HepG2 (cell line): Measurements from ENCODE around the gene HRC. TPM values are rescaled to one million over a fixed set of nuclear protein-coding genes. Genes with fewer than 3 reads are reported as not detected.

Source experiments
- ATAC-seq: fragments of 200-7000 bp; cut with Tn5 transposase; 3 replicates; pipeline ENCODE4 v1.9.1; 2020; ENCODE audit warnings: mild to moderate bottlenecking, moderate library complexity
- BruUV-seq: library from RNA; stranded (reverse); fragments of 400-500 nt; replicated peaks from 2 replicates; lab custom pipeline; 2021; lab: Mats Ljungman, UMichigan
- CTCF ChIA-PET: fragments of 300-600 bp; formaldehyde crosslinking; extraction: SDS; loops from one replicate; lab custom pipeline; 2021; ENCODE audit warnings: low total read pairs, inconsistent platforms, low intra/inter-chr PET ratio; lab: Yijun Ruan, JAX
- POLR2A ChIA-PET: fragments of 350-600 bp; sonication (Branson Sonifier 250); formaldehyde crosslinking; loops from one replicate; lab custom pipeline; 2020; ENCODE audit warnings: antibody characterized with exemption, inconsistent platforms; lab: Yijun Ruan, JAX
- DNase-seq: peaks from one replicate; pipeline ENCODE4 v3.0.0-alpha.2; 2015; ENCODE audit warnings: low spot score
- FAIRE-seq: peaks from 3 replicates; lab custom pipeline; 2011; peaks lifted over from hg19 to GRCh38; lab: Jason Lieb, UNC
- H2AFZ ChIP-seq: one replicate; pipeline ENCODE4 v1.6.1; 2011; ENCODE audit warnings: low read length, inconsistent platforms
- H3K27ac ChIP-seq: fragments of 300-600 bp; 3 replicates; pipeline ENCODE4 v1.8.0; 2011; ENCODE audit warnings: mixed run types, mild to moderate bottlenecking, mixed read lengths, low read length, inconsistent platforms; ENCODE audit not compliant: insufficient read depth; ENCODE audit errors: extremely low read length
- H3K27me3 ChIP-seq, 2 experiments: fragments of 200-600 bp in 1 of 2; 2 replicates in 1 of 2; 3 replicates in 1 of 2; pipeline versions ENCODE4 v1.6.0 to v1.8.0; 2011; ENCODE audit warnings: low read length in 2 of 2, mild to moderate bottlenecking in 2 of 2, moderate library complexity in 2 of 2, inconsistent platforms in 1 of 2; ENCODE audit not compliant: insufficient read depth in 2 of 2, control insufficient read depth in 1 of 2
- H3K36me3 ChIP-seq, 2 experiments: fragments of 200-600 bp in 1 of 2; replicated peaks in 1 of 2; 2 replicates in 1 of 2; 3 replicates in 1 of 2; pipeline versions ENCODE4 v1.5.1 to v1.8.0; 2011; ENCODE audit warnings: low read length in 2 of 2, inconsistent platforms in 1 of 2; ENCODE audit not compliant: insufficient read depth in 2 of 2, control insufficient read depth in 1 of 2
- H3K4me1 ChIP-seq: 2 replicates; pipeline ENCODE4 v1.5.1; 2012; ENCODE audit warnings: low read length, inconsistent platforms; ENCODE audit not compliant: insufficient read depth
- H3K4me2 ChIP-seq: 2 replicates; pipeline ENCODE4 v1.6.0; 2011; ENCODE audit warnings: low read depth, low read length, inconsistent platforms
- H3K4me3 ChIP-seq, 3 experiments: fragments of 200-600 bp in 1 of 3; sonication (generic), shearing (Covaris generic) in 1 of 3; replicated peaks in 1 of 3; 2 replicates each; pipeline ENCODE4 v1.5.1; 2011 to 2016; ENCODE audit warnings: low read length in 3 of 3, inconsistent platforms in 2 of 3, low read depth in 2 of 3, mild to moderate bottlenecking in 2 of 3, control low read depth in 1 of 3, mixed read lengths in 1 of 3; ENCODE audit not compliant: insufficient read depth in 1 of 3
- H3K79me2 ChIP-seq: one replicate; pipeline ENCODE4 v1.6.1; 2011; ENCODE audit warnings: low read length, inconsistent platforms; ENCODE audit not compliant: insufficient read depth
- H3K9ac ChIP-seq: 2 replicates; pipeline ENCODE4 v1.6.0; 2011; ENCODE audit warnings: mild to moderate bottlenecking, low read depth, low read length, inconsistent platforms; ENCODE audit not compliant: insufficient read depth
- H3K9me3 ChIP-seq: 2 replicates; pipeline ENCODE4 v1.5.1; 2012; ENCODE audit warnings: mild to moderate bottlenecking, low read length
- H4K20me1 ChIP-seq: 2 replicates; pipeline ENCODE4 v1.6.0; 2011; ENCODE audit warnings: inconsistent platforms, mild to moderate bottlenecking, low read length, moderate library complexity; ENCODE audit not compliant: insufficient read depth
- AKNA ChIP-seq: sonication (generic); formaldehyde crosslinking; IDR thresholded peaks from 2 replicates; pipeline ENCODE4 v1.4.0; 2020; ENCODE audit warnings: missing genetic modification reagents, borderline replicate concordance
- ATF7-NPFF ChIP-seq: sonication (generic); formaldehyde crosslinking; IDR thresholded peaks from 2 replicates; pipeline ENCODE4 v1.8.1; 2023; ENCODE audit warnings: mild to moderate bottlenecking, low read depth, missing genetic modification reagents, moderate library complexity
- BATF2 ChIP-seq: sonication (generic); formaldehyde crosslinking; IDR thresholded peaks from 2 replicates; pipeline ENCODE4 v1.8.0; 2022; ENCODE audit warnings: mild to moderate bottlenecking, missing genetic modification reagents, moderate library complexity
- HBP1 ChIP-seq: IDR thresholded peaks from 2 replicates; pipeline ENCODE4 v1.6.1; 2016; ENCODE audit warnings: low read depth, control low read depth
- JUNB ChIP-seq: sonication (generic); formaldehyde crosslinking; IDR thresholded peaks from 2 replicates; pipeline ENCODE4 v1.8.0; 2022; ENCODE audit warnings: missing genetic modification reagents, mild to moderate bottlenecking, borderline replicate concordance
- KDM3A ChIP-seq: IDR thresholded peaks from 2 replicates; pipeline ENCODE4 v1.6.1; 2018; ENCODE audit warnings: low read depth, missing compliant biosample characterization
- KLF16 ChIP-seq, 2 experiments: sonication (generic) in 1 of 2; formaldehyde crosslinking in 1 of 2; IDR thresholded peaks; 2 replicates each; pipeline versions ENCODE4 v1.6.1 to v1.8.0; 2016 to 2023; ENCODE audit warnings: missing genetic modification reagents in 2 of 2, missing compliant biosample characterization in 1 of 2
- MEF2D ChIP-seq: sonication (generic); formaldehyde crosslinking; IDR thresholded peaks from 2 replicates; pipeline ENCODE4 v1.5.1; 2020; ENCODE audit warnings: mild to moderate bottlenecking, missing genetic modification reagents
- REST ChIP-seq, 2 experiments: IDR thresholded peaks; 2 replicates each; pipeline ENCODE4 v1.6.1; 2011 to 2012; ENCODE audit warnings: low read length in 2 of 2, borderline replicate concordance in 1 of 2, low read depth in 1 of 2, mild to moderate bottlenecking in 1 of 2, moderate library complexity in 1 of 2
- RXRA ChIP-seq: sonication (generic); formaldehyde crosslinking; IDR thresholded peaks from 2 replicates; pipeline ENCODE4 v1.5.1; 2020; ENCODE audit warnings: missing genetic modification reagents
- ZNF616 ChIP-seq: sonication (generic); formaldehyde crosslinking; IDR thresholded peaks from 2 replicates; pipeline ENCODE4 v1.5.0; 2020; ENCODE audit warnings: low read depth, mild to moderate bottlenecking, missing genetic modification reagents
- WGBS: methylation state at CpG from one replicate; pipeline ENCODE4 v1.1.6; 2017; ENCODE audit warnings: low lambda C conversion rate; 5-methylcytosine and 5-hydroxymethylcytosine counted together
- in situ Hi-C: cut with HindIII; loops from 2 replicates; pipeline ENCODE4 v1.10.0; 2017; ENCODE audit warnings: low pct_unique_long_range_greater_than_20kb; ENCODE audit not compliant: extremely low pct_ligation_motif_present
- intact Hi-C: fragments of 100-400 bp; cut with micrococcal nuclease; formaldehyde crosslinking; loops from one replicate; pipeline ENCODE4 v1.10.0; 2022; ENCODE audit not compliant: unreplicated experiment
- polyA plus RNA-seq, 8 experiments: library from polyadenylated mRNA; depleted of rRNA in 3 of 8; stranded (reverse) in 7 of 8; unstranded in 1 of 8; fragments of >200 nt; fragmentation: Illumina TruSeq in 4 of 8; extraction: Trizol in 4 of 8; gene quantifications; 2 replicates each; pipeline versions ENCODE4 v1.2.1 to v1.2.3, GENCODE V29; 2011 to 2016; ENCODE audit warnings: low read depth in 4 of 8, missing spikeins in 1 of 8, mixed read lengths in 1 of 8; ENCODE audit not compliant: insufficient read depth in 1 of 8
- total RNA-seq, 5 experiments: library from RNA; depleted of rRNA; stranded (reverse); fragments of >200 nt; fragmentation: Illumina TruSeq; extraction: Trizol; gene quantifications; 2 replicates each; pipeline ENCODE4 v1.2.3, GENCODE V29; 2016; ENCODE audit warnings: low read depth in 1 of 5

HRC gene
- total and polyA plus RNA-seq, 2 of the 13 experiments (the other 11 are each of a cell fraction or from before 2014, with no cell fraction given): 3.6 to 15.4 TPM

- 9% methylated on average over 16 of the region's 49 CpGs for WGBS
- H3K4me2 ChIP-seq: peak overlapping the region; percentile 94
- peaks cover 54% of the 10 kb centered on the region for H3K4me1 ChIP-seq
- no peaks in the 10 kb centered on the region for H3K36me3 ChIP-seq
- POLR2A ChIA-PET: interaction anchor here (0.6 to 3.2 kb wide), 10 partner anchors 10 to 942 kb away, joined by 3 to 21 read pairs (median 6); partner anchors contain the start of genes GYS1, LIN7B and RUVBL2
- FAIRE-seq (peak; percentile 83), DNase-seq (peak; percentile 86), ATAC-seq (peak; percentile 66)
- H3K27ac ChIP-seq: peak overlapping the region; percentile 77
- CTCF ChIA-PET: no interaction called here
- intact Hi-C loops (loop anchor here (1.0 to 5.0 kb wide), 2 partner anchors 30 to 52 kb away; partner anchors contain the start of genes C19orf73 and PPFIA3), in situ Hi-C loops (no loop called here)
- no peaks in the 10 kb centered on the region for H3K9me3 ChIP-seq
- no TSS peak for BruUV-seq
- no peaks in the 10 kb centered on the region for H4K20me1 ChIP-seq
- H2AFZ ChIP-seq: no peak overlapping the region
- H3K9ac ChIP-seq: peak overlapping the region; percentile 77
- no peaks in the 10 kb centered on the region for H3K79me2 ChIP-seq
- peak overlapping the region; percentile 53 to 86 (median 63) for H3K4me3 ChIP-seq
- H3K27me3 ChIP-seq: no peaks in the 10 kb centered on the region; a peak in 2 of 5 replicates
- TF ChIP-seq JUNB (CRISPR knock-in tag) (no peak), ATF7-NPFF (peak; percentile 42; the same call in 1 of the 2 replicates), REST (IDR thresholded peaks at IDR 0.05; ENCODE audit: borderline replicate concordance in 1 of 2, low read depth in 1 of 2, low read length in 2 of 2) (peak; percentile 48 to 90), BATF2 (CRISPR knock-in tag) (no peak), RXRA (CRISPR knock-in tag) (no peak), ZNF616 (no peak), KDM3A (CRISPR knock-in tag) (no peak), HBP1 (CRISPR knock-in tag) (0 out of 2 replicates have a peak, but pooled peaks have one; percentile 52), KLF16 (CRISPR knock-in tag; IDR thresholded peaks at IDR 0.05) (no peak), AKNA (CRISPR knock-in tag) (no peak), MEF2D (CRISPR knock-in tag) (no peak)
Observed at GRCh38 chr19:49148784-49149651, 6.2 kb downstream of the HRC start.
